T-helper 2 cell treated with Interferon-gamma antibody and Interleukin-4, amounts not matched to agents 5 μg/mL and 100 μg/mL, for 36 hours (primary cell): ENCODE results near the gene PTGES2.

ENCODE experiments used
- DNase-seq: peaks from one replicate; pipeline ENCODE4 v3.0.0; 2021; ENCODE audit warnings: low spot score
- H3K27ac Mint-ChIP-seq: one replicate; pipeline ENCODE4 v1.8.0; 2021; ENCODE audit warnings: mild to moderate bottlenecking, mixed read lengths
- H3K27me3 Mint-ChIP-seq: one replicate; pipeline ENCODE4 v1.8.0; 2021; ENCODE audit warnings: low read depth, mixed read lengths
- H3K36me3 Mint-ChIP-seq: one replicate; pipeline ENCODE4 v1.8.0; 2021; ENCODE audit warnings: low read depth, mixed read lengths
- H3K4me1 Mint-ChIP-seq: one replicate; pipeline ENCODE4 v1.8.0; 2021; ENCODE audit warnings: low read depth, mixed read lengths
- H3K4me3 Mint-ChIP-seq: one replicate; pipeline ENCODE4 v1.8.0; 2022; ENCODE audit warnings: mild to moderate bottlenecking, moderate library complexity, mixed read lengths
- H3K9me3 Mint-ChIP-seq: one replicate; pipeline ENCODE4 v1.8.0; 2021; ENCODE audit warnings: mixed read lengths

Gene PTGES2

DNA sequence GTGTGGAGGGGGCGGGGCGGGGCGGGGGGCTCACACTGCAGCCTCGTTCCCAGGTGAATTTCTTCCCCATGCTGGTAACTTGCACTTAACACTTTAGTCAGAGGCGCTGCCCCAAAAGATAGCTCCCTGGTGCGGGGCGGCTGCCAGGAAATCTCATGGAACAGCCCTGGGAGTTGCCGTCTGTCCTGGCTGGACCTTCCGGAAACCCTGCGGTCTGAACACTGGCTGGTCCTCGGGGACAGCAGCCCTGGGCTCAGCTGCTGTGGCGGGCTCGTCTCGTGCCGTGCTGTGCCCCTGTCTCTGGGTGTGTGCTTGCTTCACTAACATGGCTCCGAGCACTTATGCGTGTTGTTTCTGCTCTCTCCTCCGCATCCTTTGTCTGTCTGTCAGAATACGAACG, 25.8 kb downstream of the PTGES2 start:
- no peak overlapping the region for H3K27ac Mint-ChIP-seq
- H3K36me3 Mint-ChIP-seq = peaks cover 38% of the 10 kb centered on the region
- no peaks in the 10 kb centered on the region for H3K27me3 Mint-ChIP-seq
- H3K4me1 Mint-ChIP-seq = peaks cover 36% of the 10 kb centered on the region
- no peak overlapping the region for H3K4me3 Mint-ChIP-seq
- H3K9me3 Mint-ChIP-seq = no peaks in the 10 kb centered on the region
- DNase-seq = no peak

- H3K27ac Mint-ChIP-seq = no peak overlapping the region
- H3K9me3 Mint-ChIP-seq = no peaks in the 10 kb centered on the region
- peaks cover 40% of the 10 kb centered on the region for H3K4me1 Mint-ChIP-seq
- no peak for DNase-seq
- H3K36me3 Mint-ChIP-seq = peaks cover 34% of the 10 kb centered on the region
- H3K4me3 Mint-ChIP-seq = no peak overlapping the region
- H3K27me3 Mint-ChIP-seq = no peaks in the 10 kb centered on the region
Measured at GRCh38 chr9:128101231-128101661, 26.3 kb downstream of the PTGES2 start.

GRCh38 chr9:128100581-128100980, 26.9 kb downstream of the PTGES2 start:
- peaks cover 40% of the 10 kb centered on the region for H3K4me1 Mint-ChIP-seq
- no peak for DNase-seq
- peak overlapping the region; percentile 45 for H3K27ac Mint-ChIP-seq
- no peak overlapping the region for H3K4me3 Mint-ChIP-seq
- H3K36me3 Mint-ChIP-seq = peaks cover 31% of the 10 kb centered on the region
- no peaks in the 10 kb centered on the region for H3K27me3 Mint-ChIP-seq
- H3K9me3 Mint-ChIP-seq = no peaks in the 10 kb centered on the region

DNA sequence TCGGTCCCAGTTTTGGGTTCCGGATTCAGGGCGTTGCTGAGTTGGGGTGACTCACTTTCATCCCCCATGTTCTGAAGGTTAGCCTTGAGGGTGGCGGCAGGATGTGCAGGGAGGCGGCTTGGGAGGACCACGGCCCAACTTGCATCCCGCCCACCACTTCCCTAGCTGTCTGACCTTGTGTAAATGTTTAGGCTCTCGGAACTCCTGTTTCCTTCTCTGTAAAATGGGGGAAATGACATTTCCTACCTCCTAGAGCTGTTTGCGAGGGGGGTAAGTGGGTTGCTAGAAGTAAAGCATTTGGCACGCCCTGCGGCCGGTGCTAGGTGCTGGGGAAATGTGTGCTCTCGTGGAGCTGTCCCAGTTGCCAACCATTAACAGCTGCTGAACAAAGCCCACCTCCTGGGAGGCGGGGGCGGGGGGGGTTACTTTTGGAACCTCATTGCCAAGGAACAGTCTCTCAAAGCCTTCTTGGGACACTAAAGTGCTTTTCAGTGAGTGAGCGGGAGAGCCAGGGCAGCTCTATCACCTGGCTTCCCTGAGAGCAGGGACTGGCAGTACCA, 27.5 kb downstream of the PTGES2 start:
- Mint-ChIP-seq H3K27ac (no peak overlapping the region), H3K4me3 (no peak overlapping the region), H3K4me1 (peaks cover 44% of the 10 kb centered on the region), H3K9me3 (no peaks in the 10 kb centered on the region), H3K36me3 (peaks cover 30% of the 10 kb centered on the region), H3K27me3 (no peaks in the 10 kb centered on the region)
- DNase-seq = no peak

DNA sequence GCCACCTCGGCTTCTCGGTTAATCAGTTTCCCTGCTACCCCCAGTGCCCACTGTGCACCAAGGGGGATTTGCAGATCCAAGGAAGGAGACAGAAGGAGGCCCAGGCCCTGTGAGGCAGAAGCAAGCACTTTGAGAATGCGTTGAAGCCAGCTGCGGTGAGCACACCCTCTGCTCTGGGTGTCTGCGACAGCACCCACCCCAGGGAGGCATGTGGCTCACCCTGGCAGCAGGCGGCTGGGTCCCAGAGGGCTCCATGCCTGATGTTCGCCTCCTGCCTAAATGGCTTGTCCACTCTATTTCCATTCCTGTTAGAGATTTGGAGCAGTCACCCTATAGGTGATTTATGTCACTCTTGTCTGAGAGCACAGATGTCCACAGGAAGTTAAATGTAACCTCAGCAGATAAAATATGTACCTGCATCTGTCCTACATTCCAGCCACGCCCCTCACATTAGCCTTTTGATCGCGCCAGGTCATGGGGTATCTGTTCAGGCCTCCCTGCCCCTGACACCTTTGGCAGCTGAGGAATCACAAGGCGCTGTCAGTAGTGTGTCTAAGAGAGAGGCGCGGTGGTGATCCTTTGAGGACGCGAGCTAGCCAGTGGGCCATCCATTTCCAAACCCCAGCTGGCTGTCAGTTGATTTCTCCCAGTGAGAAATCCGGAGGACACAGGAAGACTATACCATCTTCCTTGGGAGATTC, 28.1 kb downstream of the PTGES2 start:
- Mint-ChIP-seq H3K27me3 (no peaks in the 10 kb centered on the region), H3K9me3 (no peaks in the 10 kb centered on the region), H3K4me3 (no peak overlapping the region), H3K27ac (no peak overlapping the region), H3K36me3 (peaks cover 32% of the 10 kb centered on the region), H3K4me1 (peaks cover 49% of the 10 kb centered on the region)
- no peak for DNase-seq

- H3K27me3 Mint-ChIP-seq = no peaks in the 10 kb centered on the region
- H3K4me1 Mint-ChIP-seq = peaks cover 50% of the 10 kb centered on the region
- H3K27ac Mint-ChIP-seq = no peak overlapping the region
- H3K9me3 Mint-ChIP-seq = no peaks in the 10 kb centered on the region
- DNase-seq = peak; percentile 54
- peak overlapping the region; percentile 12 for H3K4me3 Mint-ChIP-seq
- H3K36me3 Mint-ChIP-seq = peaks cover 27% of the 10 kb centered on the region
Measured at GRCh38 chr9:128098297-128099230, 29.0 kb downstream of the PTGES2 start.

DNA sequence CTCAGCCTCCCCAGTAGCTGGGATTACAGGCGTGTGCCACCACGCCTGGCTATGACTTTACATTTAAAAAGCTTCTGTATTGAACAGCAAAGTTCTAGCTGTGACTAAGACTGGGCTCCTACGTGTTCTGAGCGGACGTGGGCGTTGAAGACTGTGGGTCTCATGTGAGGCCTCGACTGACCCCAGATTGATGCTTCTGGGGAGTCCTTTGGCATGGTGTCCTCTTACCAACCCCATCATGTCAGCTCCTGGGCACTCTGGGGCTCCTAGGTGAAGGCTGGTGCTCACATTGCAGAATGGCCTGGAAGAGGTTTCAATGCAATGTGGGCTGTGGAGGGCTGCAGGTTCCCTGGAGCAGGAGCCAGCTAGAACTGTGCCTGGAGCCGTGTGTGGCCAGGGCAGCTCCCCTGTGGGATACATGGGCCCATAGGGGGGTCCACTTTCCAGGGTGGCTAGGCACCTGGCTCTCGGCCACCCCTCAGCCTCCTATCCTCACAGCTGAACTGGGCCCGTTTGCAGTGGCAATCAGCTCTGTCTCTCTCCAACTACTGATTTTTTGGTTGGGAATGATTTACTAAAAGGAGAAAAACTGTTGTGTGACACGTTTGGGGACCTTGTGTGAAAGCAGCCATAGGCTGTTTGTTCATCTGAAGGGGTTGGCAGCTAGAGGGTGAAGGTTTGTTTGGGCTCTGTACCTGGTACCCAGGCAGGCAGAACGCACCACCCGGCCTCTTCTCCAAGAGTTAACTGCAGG, 29.8 kb downstream of the PTGES2 start:
- Mint-ChIP-seq H3K36me3 (peaks cover 26% of the 10 kb centered on the region), H3K4me3 (no peak overlapping the region), H3K27ac (no peak overlapping the region), H3K27me3 (no peaks in the 10 kb centered on the region), H3K9me3 (no peaks in the 10 kb centered on the region), H3K4me1 (peaks cover 51% of the 10 kb centered on the region)
- peak; percentile 16 for DNase-seq

DNA sequence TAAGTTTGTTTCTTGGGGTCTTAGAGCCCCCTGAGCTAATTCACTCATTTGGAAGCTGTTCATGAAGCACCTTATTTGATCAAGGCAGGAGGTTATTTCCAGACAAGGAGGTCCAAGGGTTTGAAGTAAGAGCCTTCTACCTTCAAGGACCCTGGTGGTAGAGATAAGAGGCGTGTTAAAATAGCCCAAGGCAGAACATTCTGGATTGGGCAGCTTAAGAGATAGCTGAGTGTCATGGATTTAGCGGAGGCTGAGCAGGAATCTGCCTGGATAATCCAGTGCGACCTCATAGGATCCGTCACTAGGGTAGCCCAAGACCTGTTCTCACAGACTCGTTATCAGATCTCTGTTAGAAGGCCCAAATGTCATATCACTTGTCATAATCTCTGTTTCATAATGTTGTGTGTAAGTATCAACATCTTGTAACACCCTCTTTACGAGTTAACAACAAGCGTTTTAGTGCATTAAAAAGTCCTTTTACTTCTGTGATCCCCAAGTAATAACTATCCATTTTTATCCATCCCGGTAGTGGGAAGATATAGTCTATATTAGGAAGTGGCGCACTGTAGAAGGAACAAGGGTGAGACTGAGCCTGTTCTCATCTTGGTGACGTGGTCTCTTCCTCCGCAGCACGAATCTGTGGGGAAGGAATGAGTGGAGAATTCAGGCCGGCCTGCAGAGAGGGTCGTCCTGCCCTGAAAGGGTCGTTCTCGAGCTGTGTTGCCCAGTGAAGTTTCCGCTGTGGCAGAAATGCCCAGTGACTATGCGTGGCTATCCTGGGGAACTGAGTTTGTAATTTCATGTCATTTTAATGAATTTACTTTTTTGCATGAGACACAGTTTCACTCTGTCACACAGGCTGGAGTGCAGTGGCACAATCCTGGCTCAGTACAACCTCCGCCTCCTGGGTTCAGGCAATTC, 30.7 kb downstream of the PTGES2 start:
- peak overlapping the region; percentile 43 for H3K27ac Mint-ChIP-seq
- peaks cover 18% of the 10 kb centered on the region for H3K36me3 Mint-ChIP-seq
- no peak overlapping the region for H3K4me3 Mint-ChIP-seq
- no peak for DNase-seq
- H3K4me1 Mint-ChIP-seq = peaks cover 51% of the 10 kb centered on the region
- H3K9me3 Mint-ChIP-seq = no peaks in the 10 kb centered on the region
- no peaks in the 10 kb centered on the region for H3K27me3 Mint-ChIP-seq

DNA sequence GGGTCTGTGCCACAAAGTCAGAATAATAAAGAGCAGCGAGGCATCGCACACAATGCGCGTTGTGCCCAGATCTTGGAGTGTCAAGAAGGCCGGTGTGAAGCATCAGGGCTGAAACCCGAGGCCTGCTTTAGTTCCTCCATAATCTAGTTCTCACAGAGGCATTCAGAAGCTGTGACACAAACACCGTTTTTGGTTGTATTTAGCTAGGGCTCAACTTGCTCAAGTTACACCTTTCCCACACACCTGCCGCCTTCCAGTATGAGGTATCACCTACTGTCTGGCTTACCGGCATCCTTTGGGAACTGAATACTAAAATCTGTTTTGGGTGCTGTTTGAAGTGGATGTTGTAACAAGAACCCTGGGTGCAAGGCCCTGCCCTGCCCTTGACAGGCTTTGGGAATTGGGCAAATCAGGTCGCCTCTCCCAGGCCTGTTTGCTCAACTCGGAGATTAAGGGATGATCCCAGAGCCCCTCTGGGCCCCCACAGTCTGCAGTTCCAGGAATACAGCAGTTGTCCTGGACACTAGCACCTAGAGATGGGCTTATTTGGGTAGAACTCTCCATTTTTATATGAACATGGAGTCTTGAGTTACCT, 32.5 kb downstream of the PTGES2 start:
- no peak for DNase-seq
- Mint-ChIP-seq H3K4me3 (peak overlapping the region; percentile 52), H3K9me3 (no peaks in the 10 kb centered on the region), H3K27me3 (no peaks in the 10 kb centered on the region), H3K4me1 (peaks cover 61% of the 10 kb centered on the region), H3K36me3 (peaks cover 9% of the 10 kb centered on the region), H3K27ac (peak overlapping the region; percentile 85)

GRCh38 chr9:128094166-128094949, 33.2 kb downstream of the PTGES2 start:
- peak overlapping the region; percentile 85 for H3K27ac Mint-ChIP-seq
- peak; percentile 86 for DNase-seq
- no peaks in the 10 kb centered on the region for H3K27me3 Mint-ChIP-seq
- peak overlapping the region; percentile 52 for H3K4me3 Mint-ChIP-seq
- peaks cover 55% of the 10 kb centered on the region for H3K4me1 Mint-ChIP-seq
- peaks cover 12% of the 10 kb centered on the region for H3K36me3 Mint-ChIP-seq
- H3K9me3 Mint-ChIP-seq = no peaks in the 10 kb centered on the region

GRCh38 chr9:128093011-128093410, 34.5 kb downstream of the PTGES2 start:
- no peak for DNase-seq
- H3K4me3 Mint-ChIP-seq = no peak overlapping the region
- H3K4me1 Mint-ChIP-seq = peaks cover 56% of the 10 kb centered on the region

More at GRCh38 chr9:128093011-128093410, 34.5 kb downstream of the PTGES2 start:
- no peaks in the 10 kb centered on the region for H3K9me3 Mint-ChIP-seq
- no peaks in the 10 kb centered on the region for H3K27me3 Mint-ChIP-seq
- H3K36me3 Mint-ChIP-seq = peaks cover 13% of the 10 kb centered on the region
- H3K27ac Mint-ChIP-seq = peak overlapping the region; percentile 85
